ENCODE data around the gene KCNG2.

DNA sequence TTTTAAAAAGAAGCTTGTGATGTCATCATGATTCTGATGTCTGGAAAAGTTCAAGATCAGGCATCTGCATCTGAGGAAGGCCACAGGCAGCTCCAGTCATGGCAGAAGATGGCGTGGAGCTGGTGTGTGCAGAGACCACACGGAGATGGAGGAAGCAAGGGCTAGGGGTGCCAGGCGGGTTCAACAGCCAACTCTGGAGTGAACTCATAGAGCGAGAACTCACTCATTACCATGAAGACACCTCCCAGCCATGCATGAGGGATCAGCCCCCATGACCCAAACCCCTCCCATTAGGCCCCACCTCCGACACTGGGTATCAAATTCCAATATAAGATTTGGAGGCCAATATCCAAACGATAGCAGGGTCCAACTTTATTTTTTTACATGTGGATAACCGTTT lies 61.6 kb downstream of the KCNG2 start:
- TF ChIP-seq, protein P1, sequence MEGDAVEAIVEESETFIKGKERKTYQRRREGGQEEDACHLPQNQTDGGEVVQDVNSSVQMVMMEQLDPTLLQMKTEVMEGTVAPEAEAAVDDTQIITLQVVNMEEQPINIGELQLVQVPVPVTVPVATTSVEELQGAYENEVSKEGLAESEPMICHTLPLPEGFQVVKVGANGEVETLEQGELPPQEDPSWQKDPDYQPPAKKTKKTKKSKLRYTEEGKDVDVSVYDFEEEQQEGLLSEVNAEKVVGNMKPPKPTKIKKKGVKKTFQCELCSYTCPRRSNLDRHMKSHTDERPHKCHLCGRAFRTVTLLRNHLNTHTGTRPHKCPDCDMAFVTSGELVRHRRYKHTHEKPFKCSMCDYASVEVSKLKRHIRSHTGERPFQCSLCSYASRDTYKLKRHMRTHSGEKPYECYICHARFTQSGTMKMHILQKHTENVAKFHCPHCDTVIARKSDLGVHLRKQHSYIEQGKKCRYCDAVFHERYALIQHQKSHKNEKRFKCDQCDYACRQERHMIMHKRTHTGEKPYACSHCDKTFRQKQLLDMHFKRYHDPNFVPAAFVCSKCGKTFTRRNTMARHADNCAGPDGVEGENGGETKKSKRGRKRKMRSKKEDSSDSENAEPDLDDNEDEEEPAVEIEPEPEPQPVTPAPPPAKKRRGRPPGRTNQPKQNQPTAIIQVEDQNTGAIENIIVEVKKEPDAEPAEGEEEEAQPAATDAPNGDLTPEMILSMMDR (IDR thresholded peaks at IDR 0.05): no peak
- TF ChIP-seq POLR2A (IDR thresholded peaks at IDR 0.05): no peak
